GM19372 (cell line): ENCODE measurements around the gene SELPLG.
"Not testable (repeated sequence)": the region's sequence is repeated elsewhere in the genome, so short reads cannot be mapped to it uniquely, and the experiment has no call there.

Experiments
- ATAC-seq: cut with Tn5 transposase; IDR thresholded peaks from one replicate; pipeline ENCODE4 v1.9.1; 2021; ENCODE audit warnings: mild to moderate bottlenecking, low read depth, moderate library complexity; ENCODE audit not compliant: unreplicated experiment

SELPLG gene

GRCh38 chr12:108621161-108621560 is 12.5 kb downstream of the SELPLG start:
- ATAC-seq = no peak

- no peak for ATAC-seq
Measured at GRCh38 chr12:108620236-108620879, 13.3 kb downstream of the SELPLG start.

GRCh38 chr12:108619369-108620160 is 14.1 kb downstream of the SELPLG start:
- no peak for ATAC-seq

GRCh38 chr12:108618953-108619274 is 14.8 kb downstream of the SELPLG start:
- not testable (repeated sequence) for ATAC-seq

GRCh38 chr12:108618079-108618952 is 15.4 kb downstream of the SELPLG start:
- no peak for ATAC-seq

- peak; percentile 74 for ATAC-seq
Measured at GRCh38 chr12:108616941-108617858, 16.5 kb downstream of the SELPLG start.

GRCh38 chr12:108616359-108616758 is 17.3 kb downstream of the SELPLG start:
- no peak for ATAC-seq

- no peak for ATAC-seq
Measured at GRCh38 chr12:108615918-108616317, 17.8 kb downstream of the SELPLG start.

GRCh38 chr12:108614639-108615038 is 19.1 kb downstream of the SELPLG start:
- no peak for ATAC-seq

- no peak for ATAC-seq
Measured at GRCh38 chr12:108614041-108614440, 19.7 kb downstream of the SELPLG start.

GRCh38 chr12:108613548-108613947 is 20.1 kb downstream of the SELPLG start:
- ATAC-seq = no peak

GRCh38 chr12:108612788-108613282 is 20.9 kb downstream of the SELPLG start:
- no peak for ATAC-seq

- no peak for ATAC-seq
Measured at GRCh38 chr12:108611884-108612415, 21.7 kb downstream of the SELPLG start.

GRCh38 chr12:108610856-108611605 is 22.7 kb downstream of the SELPLG start:
- no peak for ATAC-seq

GRCh38 chr12:108610336-108610815 is 23.3 kb downstream of the SELPLG start:
- no peak for ATAC-seq

- ATAC-seq = no peak
Measured at GRCh38 chr12:108609537-108610335, 24.0 kb downstream of the SELPLG start.

- no peak for ATAC-seq
Measured at GRCh38 chr12:108608616-108609015, 25.1 kb downstream of the SELPLG start.

- no peak for ATAC-seq
Measured at GRCh38 chr12:108607981-108608600, 25.6 kb downstream of the SELPLG start.
